Jurkat, Clone E6-1 (cell line): ENCODE measurements around the gene C11orf52. TPM values are rescaled to one million over a fixed set of nuclear protein-coding genes. Genes with fewer than 3 reads are reported as not detected.
"Not testable (repeated sequence)": the region's sequence is repeated elsewhere in the genome, so short reads cannot be mapped to it uniquely, and the experiment has no call there.

Source experiments
- DNase-seq: peaks from one replicate; pipeline ENCODE4 v3.0.0-alpha.2; 2011; ENCODE audit warnings: low read depth, low spot score
- H3K4me3 ChIP-seq: 2 replicates; pipeline ENCODE4 v1.5.1; 2011; ENCODE audit warnings: mild to moderate bottlenecking, low read length, control low read depth, moderate library complexity
- polyA plus RNA-seq: library from polyadenylated mRNA; unstranded; fragments of >200 nt; gene quantifications from one replicate; pipeline ENCODE4 v1.2.1, GENCODE V29; 2012; ENCODE audit warnings: missing spikeins; ENCODE audit not compliant: insufficient read length, insufficient read depth

The C11orf52 gene, protein sequence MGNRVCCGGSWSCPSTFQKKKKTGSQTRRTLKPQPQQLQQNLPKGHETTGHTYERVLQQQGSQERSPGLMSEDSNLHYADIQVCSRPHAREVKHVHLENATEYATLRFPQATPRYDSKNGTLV
- polyA plus RNA-seq: not detected

DNA sequence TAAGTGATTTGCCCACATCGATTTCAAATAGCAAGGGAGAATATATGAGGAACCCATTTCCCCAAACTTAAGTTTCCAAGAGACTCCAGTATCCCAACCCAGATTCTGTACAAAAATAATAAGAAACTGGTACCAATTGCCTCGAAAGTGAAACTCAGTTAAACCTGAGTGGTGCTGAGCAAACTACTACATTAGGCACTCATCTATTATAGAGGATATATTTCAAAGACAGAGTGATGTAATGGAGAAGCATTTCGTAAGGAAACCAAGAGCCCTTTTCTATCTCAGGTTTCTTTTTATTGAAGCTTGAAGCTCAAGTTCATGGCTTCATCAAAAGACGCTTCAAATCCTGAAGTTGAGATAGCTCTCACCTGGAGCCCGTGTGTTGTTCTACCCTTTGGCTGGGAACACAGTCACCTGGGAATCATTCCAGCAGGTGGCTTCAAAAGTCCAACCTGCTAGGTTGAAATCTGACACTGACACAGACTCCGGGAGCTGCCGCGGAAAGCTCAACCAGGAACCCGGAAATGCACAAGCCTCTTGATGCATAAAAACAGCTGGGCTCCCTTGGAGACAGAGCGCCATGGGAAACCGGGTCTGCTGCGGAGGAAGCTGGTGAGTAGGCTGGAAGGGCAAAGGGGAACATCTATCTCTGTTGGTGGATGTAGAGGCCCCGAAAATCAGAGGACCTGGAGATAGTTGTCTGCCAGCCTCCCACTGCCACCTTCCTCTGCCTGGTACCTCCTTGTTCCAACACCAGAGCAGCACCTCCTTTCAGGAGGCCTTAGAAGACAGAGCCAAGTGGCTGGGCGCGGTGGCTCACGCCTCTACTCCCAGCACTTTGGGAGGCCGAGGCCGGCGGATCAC lies at the start of gene C11orf52:
TSS of gene C11orf52 (plus strand) at position 524 of the 867 bp plus-strand sequence. CDS start at position 584, 60 bp downstream.
- no peak within 1 kb of the TSS for H3K4me3 ChIP-seq
- DNase-seq: no peak

DNA sequence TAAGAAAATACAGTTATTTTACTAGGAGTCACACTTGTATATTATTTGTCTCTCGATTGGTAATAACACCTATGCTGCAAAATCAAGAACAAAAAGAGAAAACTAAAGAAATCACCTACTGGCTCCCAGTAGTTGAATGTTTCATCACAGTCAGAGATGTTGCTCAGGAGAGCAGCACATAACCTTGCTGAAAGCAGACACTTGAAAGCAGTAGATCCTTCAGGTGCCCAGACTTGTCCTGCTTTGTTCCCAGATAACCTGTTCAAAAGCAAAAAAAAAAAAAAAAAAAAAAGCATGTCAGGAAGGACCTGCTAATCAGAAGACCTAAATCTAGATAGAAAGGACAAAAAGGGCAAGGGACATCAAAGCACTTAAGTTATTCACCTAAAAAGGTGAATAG lies 48.6 kb upstream of the C11orf52 start:
- no peak for DNase-seq
- H3K4me3 ChIP-seq: peak overlapping the region; percentile 84

DNA sequence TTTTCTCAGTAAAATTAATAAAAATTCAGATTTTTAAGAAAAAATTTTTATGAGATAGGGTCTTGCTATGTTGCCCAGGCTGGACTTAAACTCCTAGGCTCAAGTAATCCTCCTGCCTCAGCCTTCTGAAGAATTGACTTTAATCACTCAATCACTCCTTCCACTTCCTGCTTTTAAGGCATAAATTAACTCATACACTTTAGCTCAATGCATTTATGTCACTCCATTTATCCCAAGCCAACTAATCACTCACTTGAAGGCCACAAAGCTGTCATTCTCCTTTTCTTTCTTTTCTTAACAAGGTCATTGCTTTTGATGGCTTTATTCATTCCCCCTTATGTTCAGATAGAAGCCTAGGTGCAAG lies 48.2 kb upstream of the C11orf52 start:
- DNase-seq: peak; percentile 25
- H3K4me3 ChIP-seq: peak overlapping the region; percentile 84

DNA sequence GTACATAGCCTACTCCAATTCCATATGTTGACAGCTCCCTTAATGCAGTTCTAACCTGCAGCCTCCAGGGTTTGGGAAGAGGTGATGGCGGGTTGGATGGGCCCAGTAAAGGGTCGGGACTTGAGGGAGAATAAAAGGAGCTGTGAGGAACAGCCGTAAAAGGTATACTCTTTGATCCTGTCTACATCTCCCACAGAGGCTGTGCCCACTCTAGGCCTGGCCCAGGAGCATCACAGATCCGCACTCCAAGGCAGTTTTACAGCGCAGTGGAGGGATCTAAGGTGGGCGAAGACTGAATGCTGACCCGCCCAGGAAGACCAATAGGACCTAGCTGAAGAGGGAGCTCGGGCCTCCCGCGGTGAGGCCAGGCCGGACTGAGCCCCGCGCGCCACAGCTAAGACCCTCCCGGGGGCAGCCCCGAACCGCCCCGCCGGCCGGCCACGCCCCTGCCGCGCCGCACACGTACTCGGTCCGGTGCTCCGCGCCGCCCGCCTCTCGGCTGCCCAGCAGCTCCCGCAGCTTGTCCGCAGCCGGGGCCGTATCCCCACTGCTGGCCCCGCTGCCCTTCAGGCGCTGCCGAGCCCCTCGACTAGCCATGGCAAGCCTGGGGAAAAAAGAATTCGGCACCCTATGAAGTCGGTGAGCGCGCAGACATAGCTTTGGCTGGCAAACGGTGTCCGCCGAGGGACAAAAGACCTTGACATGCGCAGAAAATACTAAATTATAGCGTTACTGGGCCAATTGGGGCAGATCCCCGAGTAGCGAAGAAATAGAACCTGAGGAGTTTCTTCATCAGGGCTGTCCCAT lies 47.6 kb upstream of the C11orf52 start, which contains the start of gene ALG9:
TSS of gene ALG9 (minus strand) at position 696 of the 807 bp plus-strand sequence. CDS start at position 597, 99 bp downstream.
- peak; percentile 86 for DNase-seq
- H3K4me3 ChIP-seq: peak within 1 kb of the TSS; percentile 84

DNA sequence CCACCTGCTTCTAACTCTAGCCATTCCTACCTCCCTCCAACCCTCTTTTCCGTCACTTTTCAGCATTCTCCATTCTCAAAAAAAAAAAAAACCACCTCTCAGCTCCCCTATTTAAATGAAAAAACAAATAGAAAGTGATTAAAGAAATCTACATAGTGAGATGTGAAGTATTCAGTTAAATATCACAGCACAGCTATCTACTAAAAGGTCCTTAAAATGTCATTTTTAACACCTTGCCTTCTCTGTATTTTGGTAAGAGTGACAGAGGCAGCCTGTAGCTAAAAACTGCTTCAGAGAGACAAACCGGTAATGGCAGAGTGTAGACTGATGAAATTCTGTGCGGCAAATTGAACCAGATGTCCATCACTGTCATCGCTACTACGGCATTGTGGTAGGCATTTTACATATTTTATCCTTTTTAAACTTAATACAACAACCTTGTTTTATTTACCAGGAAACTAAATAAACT lies 47.0 kb upstream of the C11orf52 start:
- H3K4me3 ChIP-seq: peak overlapping the region; percentile 84
- DNase-seq: no peak

DNA sequence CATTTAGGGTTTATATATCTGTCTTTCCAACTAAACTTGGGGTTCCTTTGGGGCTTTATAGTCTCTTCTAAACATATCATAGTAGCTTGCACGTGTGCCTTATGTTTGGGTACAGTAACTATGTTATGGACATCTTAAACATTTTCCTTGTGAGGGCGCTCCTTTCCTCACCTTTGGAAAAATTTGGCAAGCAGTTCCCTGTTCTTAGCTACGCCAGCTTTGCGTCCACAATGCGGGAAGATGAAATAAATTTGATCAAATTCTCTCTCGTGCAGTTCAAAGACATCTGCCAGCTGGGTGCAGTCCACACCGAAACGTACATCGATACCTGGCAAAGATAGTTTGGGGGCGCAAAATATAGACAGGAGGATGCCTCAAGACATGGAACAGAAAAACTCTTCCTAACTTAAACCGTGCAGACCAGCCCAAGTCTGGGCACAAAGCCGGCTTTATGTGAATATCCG lies 40.3 kb upstream of the C11orf52 start:
- no peak for DNase-seq

DNA sequence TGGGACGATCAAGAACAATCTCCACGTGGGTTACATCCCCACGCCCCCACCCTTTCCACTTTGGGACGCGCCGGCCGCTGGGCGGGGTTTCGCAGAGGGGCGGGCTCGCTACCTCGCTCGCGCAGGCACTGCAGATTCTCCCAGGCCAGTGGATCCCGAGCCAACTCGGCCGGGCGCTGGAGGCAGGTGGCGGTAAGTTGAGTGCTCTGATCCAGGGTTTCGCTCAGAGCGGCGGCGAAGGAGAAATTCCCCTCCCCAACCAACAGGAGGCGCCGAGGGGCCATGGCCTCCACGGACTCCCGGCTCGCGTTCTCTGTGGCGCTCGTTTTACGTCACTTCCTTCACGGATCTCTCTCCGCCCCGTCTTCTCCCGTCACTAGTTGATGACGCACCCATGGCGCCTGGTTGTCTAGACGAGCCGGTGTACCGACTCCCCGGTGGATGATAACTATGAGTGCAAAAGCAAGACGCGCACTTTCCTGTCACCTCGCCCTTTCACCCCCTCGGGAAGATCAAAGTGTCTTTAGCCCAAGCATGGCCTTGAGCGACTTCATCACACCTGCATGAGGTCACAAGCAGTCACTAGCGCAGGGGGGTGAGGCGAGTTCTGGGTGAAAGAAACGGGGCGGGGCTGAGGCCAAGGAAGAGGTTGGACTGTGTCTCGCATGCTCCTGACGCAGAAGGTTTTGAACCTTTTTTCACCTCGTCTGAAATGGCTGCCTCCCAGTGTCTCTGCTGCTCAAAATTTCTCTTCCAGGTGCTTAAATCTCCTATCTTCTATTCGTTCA lies 39.7 kb upstream of the C11orf52 start, which contains the start of the genes CFAP68 and FDXACB1:
TSS of gene CFAP68 (plus strand) at position 693 of the 788 bp plus-strand sequence. CDS start at position 713, 20 bp downstream.
TSS of gene FDXACB1 (minus strand) at position 317 of the 788 bp plus-strand sequence. CDS start at position 284, 33 bp downstream.
- H3K4me3 ChIP-seq: peak within 1 kb of the TSS; percentile 87
- peak; percentile 96 for DNase-seq

More for the DNA sequence above, 40.3 kb upstream of the C11orf52 start:
- H3K4me3 ChIP-seq: peak overlapping the region; percentile 87

DNA sequence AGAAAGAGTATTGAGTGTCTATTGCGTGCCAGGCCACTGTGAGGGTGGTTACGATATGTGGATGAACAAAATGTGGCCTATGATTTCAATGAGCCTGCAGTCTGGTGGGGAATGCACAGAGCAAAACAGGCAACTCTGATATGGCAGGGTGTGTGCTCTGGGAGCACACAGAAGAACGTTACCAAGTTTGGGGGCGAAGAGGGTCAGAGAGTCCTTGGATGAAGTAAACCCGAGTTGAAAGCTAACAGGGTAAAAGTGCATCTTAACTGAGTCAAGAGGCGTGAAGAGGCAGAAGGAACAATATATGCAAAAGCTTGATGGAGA lies 39.1 kb upstream of the C11orf52 start:
- no peak for DNase-seq
- H3K4me3 ChIP-seq: peak overlapping the region; percentile 87

DNA sequence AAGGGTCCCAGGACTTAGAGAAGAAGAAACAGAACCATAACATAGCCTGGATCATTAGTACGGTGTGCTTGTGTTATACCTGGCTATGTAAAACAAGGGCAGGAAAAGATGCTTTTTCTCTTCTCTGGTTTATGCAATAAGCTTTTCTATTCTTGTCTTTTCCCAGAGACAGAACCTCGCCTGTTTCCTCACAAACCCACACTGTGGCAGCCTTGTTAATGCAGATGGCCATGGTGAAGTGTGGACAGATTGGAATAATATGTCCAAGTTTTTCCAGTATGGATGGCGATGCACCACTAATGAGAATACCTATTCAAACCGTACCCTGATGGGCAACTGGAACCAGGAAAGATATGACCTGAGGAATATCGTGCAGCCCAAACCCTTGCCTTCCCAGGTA lies 36.5 kb upstream of the C11orf52 start:
- DNase-seq: no peak
- no peak overlapping the region for H3K4me3 ChIP-seq

DNA sequence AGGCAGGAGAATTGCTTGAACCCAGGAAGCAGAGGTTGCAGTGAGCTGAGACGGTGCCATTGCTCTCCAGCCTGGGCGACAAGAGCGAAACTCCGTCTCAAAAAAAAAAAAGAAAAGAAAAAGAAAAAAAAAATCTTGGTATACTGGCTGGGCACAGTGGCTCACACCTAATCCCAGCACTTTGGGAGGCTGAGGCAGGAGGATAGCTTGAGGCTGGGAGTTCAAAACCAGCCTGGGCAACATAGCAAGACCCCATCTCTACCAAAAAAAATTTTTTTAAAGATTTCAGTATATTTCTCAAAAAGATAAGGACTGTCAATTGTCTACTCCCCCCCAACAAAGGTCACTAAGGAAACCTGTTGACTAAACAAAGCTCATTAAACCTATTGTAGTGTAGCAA lies 33.7 kb upstream of the C11orf52 start:
- not testable (repeated sequence) for H3K4me3 ChIP-seq, DNase-seq

DNA sequence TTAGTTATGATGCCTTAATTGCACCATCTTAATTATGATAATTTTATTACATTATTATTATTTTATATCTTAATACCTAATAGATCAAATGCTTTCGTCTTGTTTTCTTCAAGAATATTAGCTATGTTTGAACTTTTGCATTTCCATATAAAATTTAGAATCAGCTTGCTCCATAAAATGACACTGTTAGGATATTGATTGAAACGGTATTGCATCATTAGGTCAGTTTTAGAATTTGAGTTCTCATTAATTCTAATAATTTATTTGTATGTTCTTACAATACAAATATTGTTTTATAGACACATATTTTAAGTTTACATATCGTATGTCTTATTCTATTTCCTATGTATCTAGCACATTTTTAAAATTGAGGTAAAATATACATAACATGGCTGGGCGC lies 32.7 kb upstream of the C11orf52 start:
- no peak for DNase-seq
- no peak overlapping the region for H3K4me3 ChIP-seq

DNA sequence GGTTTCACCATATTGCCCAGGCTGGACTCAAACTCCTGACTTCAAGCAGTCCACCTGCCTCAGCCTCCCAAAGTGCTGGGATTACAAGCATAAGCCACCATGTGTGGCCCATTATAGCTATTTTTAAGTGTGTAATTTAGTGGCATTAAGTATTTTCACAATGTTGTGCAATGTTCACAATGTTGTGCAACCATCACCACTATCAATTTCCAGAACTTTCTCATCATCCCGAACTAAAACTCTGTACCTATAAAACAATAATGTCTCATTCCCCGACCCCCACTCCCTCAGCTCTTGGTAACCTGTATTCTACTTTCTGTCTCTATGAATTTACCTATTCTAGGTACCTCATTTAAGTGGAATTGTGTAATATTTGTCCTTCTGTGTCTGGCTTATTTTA lies 31.9 kb upstream of the C11orf52 start:
- DNase-seq: no peak

DNA sequence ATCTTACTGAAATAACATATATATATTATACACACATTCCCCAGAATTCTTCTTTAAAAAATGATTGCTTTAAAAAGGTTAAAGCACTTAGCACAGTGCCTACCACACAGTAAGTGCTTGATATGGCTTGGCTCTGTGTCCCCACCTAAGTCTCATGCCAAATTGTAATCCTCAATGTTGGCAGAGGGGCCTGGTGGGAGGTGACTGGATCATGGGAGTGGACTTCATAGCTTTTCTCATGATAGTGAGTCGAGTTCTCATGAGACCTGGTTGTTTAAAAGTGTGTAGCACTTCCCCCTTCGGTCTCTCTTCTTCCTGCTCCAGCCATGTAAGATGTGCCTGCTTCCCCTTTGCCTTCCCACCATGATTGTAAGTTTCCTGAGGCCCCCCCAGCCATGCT lies 13.3 kb upstream of the C11orf52 start:
- no peak for DNase-seq
- H3K4me3 ChIP-seq: no peak overlapping the region

More for the DNA sequence above, 31.9 kb upstream of the C11orf52 start:
- no peak overlapping the region for H3K4me3 ChIP-seq

DNA sequence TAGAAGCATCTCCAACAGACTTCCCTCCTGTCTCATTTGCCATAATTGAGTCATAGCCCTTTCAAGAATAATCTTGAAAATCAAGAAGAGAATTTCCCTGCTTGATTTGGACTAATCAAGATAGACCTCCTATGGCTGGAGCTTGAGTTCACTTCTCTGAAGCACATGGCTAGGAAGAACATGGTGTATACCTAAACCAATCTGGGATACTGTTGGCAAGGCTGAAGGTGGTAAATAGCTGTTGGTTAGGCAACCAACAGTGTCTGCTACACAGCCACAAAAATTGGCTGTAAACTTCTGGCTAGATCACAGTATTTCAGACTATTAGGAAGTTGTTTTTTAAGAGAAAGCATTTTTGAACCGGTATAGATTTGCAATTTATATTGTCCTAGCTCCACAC lies 12.0 kb upstream of the C11orf52 start:
- no peak overlapping the region for H3K4me3 ChIP-seq
- DNase-seq: no peak

DNA sequence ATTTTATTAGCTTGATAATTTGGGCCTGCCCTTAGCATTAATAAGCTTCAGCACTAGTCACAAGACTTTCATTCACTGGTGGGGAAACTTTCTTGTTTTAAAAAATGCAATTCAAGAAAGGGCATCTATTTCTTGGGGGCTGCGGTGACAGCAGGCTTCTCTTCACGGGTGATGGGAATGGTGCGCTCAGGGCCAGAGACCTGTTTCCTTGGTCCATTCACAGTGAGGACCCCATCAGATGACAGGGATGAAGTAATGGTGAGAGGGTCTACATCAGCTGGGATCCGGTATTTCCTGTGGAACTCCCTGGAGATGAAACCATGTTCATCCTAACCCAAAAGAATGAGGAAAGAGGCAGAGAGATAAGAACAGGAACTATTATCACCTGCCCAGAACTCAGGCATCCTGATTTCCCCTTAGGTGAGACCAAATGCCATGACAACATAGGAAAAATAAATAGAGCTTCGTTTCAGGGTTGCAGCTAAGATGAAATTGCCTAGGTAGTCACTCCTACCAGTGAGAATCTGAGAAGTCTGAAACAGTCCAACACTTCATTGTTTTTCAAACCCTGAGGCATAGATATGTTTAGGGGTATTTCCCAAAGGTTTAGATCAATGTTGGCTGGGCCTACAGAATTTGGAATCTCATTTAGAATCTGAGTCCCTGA lies 9.9 kb upstream of the C11orf52 start:
- no peak overlapping the region for H3K4me3 ChIP-seq
- DNase-seq: no peak

DNA sequence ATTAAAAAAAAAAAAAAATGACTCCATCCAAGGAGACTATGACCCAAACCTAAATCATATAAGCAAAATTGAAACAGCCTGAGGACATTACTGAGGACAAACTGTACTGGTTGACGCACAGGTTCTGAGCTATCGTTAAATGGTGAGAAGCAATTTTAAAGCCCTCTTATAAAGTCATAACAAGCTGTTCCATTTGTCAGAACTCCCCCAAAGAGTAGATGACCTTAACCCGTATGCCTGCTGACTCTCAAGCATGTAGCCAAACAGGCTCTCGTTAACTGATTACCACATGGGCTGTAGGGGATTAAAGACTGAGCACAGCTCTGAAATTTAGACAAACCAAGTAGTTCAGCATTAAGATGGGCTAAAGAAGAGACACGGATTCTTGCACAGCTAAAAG lies 9.3 kb upstream of the C11orf52 start:
- no peak overlapping the region for H3K4me3 ChIP-seq
- no peak for DNase-seq

DNA sequence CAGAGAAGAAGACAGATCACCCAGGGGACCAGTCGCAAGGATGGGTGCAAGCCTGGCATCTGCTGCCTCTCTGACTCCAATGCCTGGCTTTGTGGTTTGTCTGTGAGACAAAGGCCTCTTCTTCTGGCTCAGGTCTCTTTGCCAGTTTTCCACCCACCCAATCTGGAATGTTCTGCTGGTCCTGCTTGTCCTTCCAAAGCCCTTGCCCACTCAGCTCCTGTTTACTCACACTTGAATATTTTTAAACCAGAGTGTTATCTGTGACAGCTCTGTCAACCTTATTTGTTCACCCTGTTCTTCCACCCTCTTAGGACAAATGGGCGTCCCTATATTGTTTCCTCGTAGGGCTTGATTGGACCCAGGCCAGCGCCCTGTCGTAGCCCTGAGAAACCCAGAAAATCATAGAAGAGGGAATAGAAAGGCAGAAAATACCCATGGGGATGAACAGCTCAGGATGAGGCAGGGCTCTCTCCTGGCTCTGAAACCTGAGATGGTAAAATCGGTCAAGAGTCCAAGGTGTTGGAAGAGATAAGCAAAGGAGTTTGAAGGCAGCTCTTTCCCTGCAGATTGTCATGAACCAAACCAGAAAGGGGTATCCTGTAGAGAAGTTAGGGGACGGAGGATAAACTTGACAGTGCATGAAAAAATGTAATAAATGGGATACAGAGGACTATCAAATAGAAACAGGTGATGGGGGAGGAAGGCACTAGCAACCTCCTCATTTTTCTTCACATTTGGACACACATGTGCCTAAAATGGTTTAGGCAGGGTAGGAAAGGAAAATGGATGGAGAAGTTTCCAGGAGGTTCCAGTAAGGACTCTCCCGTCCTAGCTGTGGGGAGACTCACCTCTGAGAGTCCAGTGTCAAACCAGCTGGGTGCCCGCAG lies 7.8 kb upstream of the C11orf52 start:
- DNase-seq: no peak
- no peak overlapping the region for H3K4me3 ChIP-seq
